ENCODE results near the gene CUEDC1.
"Not testable (repeated sequence)": the region's sequence is repeated elsewhere in the genome, so short reads cannot be mapped to it uniquely, and the experiment has no call there.

The CUEDC1 gene

GRCh38 chr17:57984936-57985674, 29.9 kb upstream of the CUEDC1 start:
- no peak for DNase-seq

GRCh38 chr17:57984261-57984890, 29.2 kb upstream of the CUEDC1 start:
- no peak for DNase-seq

- DNase-seq: no peak
These were observed 28.2 kb upstream of the CUEDC1 start for GRCh38 chr17:57983446-57983845.

GRCh38 chr17:57982452-57983170, 27.4 kb upstream of the CUEDC1 start:
- DNase-seq: no peak

- DNase-seq: peak; percentile 50
These were observed 25.3 kb upstream of the CUEDC1 start for GRCh38 chr17:57980522-57980921.

- DNase-seq: no peak
These were observed 23.9 kb upstream of the CUEDC1 start for GRCh38 chr17:57979076-57979475.

- DNase-seq: no peak
These were observed 21.4 kb upstream of the CUEDC1 start for GRCh38 chr17:57976594-57976993.

- DNase-seq: no peak
These were observed 19.8 kb upstream of the CUEDC1 start for GRCh38 chr17:57975044-57975443.

GRCh38 chr17:57974053-57974824, 19.0 kb upstream of the CUEDC1 start:
- DNase-seq: not testable (repeated sequence)

- no peak for DNase-seq
These were observed 16.9 kb upstream of the CUEDC1 start for GRCh38 chr17:57972151-57972550.

GRCh38 chr17:57971572-57971971, 16.4 kb upstream of the CUEDC1 start:
- DNase-seq: no peak

GRCh38 chr17:57970710-57971109, 15.5 kb upstream of the CUEDC1 start:
- no peak for DNase-seq

GRCh38 chr17:57968456-57968855, 13.2 kb upstream of the CUEDC1 start:
- DNase-seq: no peak

GRCh38 chr17:57966875-57967274, 11.7 kb upstream of the CUEDC1 start:
- no peak for DNase-seq

GRCh38 chr17:57966246-57966645, 11.0 kb upstream of the CUEDC1 start:
- DNase-seq: no peak

- DNase-seq: no peak
These were observed 10.4 kb upstream of the CUEDC1 start for GRCh38 chr17:57965521-57966160.

GRCh38 chr17:57963149-57963511, 7.9 kb upstream of the CUEDC1 start:
- no peak for DNase-seq

- no peak for DNase-seq
These were observed 7.3 kb upstream of the CUEDC1 start for GRCh38 chr17:57962279-57963148.

- DNase-seq: no peak
These were observed 4.7 kb upstream of the CUEDC1 start for GRCh38 chr17:57959929-57960328.

- DNase-seq: not testable (repeated sequence)
These were observed 3.2 kb upstream of the CUEDC1 start for GRCh38 chr17:57958391-57958790.

- DNase-seq: no peak
These were observed 2.7 kb upstream of the CUEDC1 start for GRCh38 chr17:57957886-57958285.

Measured in NCI-H69 (cell line).